Measurements from ENCODE around the gene LAMTOR4. TPM values are rescaled to one million over a fixed set of nuclear protein-coding genes. Genes with fewer than 3 reads are reported as not detected.

Gene LAMTOR4
- total and polyA plus RNA-seq, 10 of the 15 experiments (the other 5 are each of a cell fraction or from before 2014, with no cell fraction given), result 73.4 to 297 (median 196) TPM

- TF ChIP-seq HSF1 (IDR thresholded peaks at IDR 0.05; ENCODE audit: low read depth, low read length) (no peak), STAT3 (IDR thresholded peaks at IDR 0.05; ENCODE audit: low read depth, low read length) (no peak), EP300 (IDR thresholded peaks at IDR 0.05; ENCODE audit: borderline replicate concordance in 1 of 2, control insufficient read depth in 1 of 2, low read depth in 2 of 2, low read length in 2 of 2) (no peak)
Measured at GRCh38 chr7:100122067-100122466, 26.7 kb upstream of the LAMTOR4 start (continued).

GRCh38 chr7:100122568-100122967, 26.1 kb upstream of the LAMTOR4 start:
- no peak for DNase-seq (ENCODE audit: low read depth, low spot score)
- Histone ChIP-seq H3K9ac (ENCODE audit: control insufficient read depth, insufficient read depth, low read length) (no peak overlapping the region), H3K27me3 (replicated peaks in 1 of 2; ENCODE audit: control insufficient read depth in 2 of 2, insufficient read depth in 2 of 2, low read length in 1 of 2) (no peaks in the 10 kb centered on the region), H2AFZ (ENCODE audit: control insufficient read depth, low read depth, low read length) (no peak overlapping the region), H3K9me3 (replicated peaks; ENCODE audit: control insufficient read depth, insufficient read depth, low read length) (no peaks in the 10 kb centered on the region), H4K20me1 (ENCODE audit: control insufficient read depth, insufficient read depth) (no peaks in the 10 kb centered on the region), H3K79me2 (ENCODE audit: control insufficient read depth, insufficient read depth, low read length) (peaks cover 17% of the 10 kb centered on the region), H3K4me1 (ENCODE audit: control insufficient read depth, insufficient read depth, low read length) (peaks cover 12% of the 10 kb centered on the region), H3K4me3 (no peak overlapping the region), H3K4me2 (ENCODE audit: control insufficient read depth, insufficient read depth) (no peak overlapping the region), H3K27ac (ENCODE audit: control insufficient read depth, insufficient read depth) (no peak overlapping the region), H3K36me3 (ENCODE audit: control insufficient read depth in 2 of 2, insufficient read depth in 2 of 2, low read length in 1 of 2) (no peaks in the 10 kb centered on the region; a peak in 1 of 4 replicates)
- ATAC-seq, result no peak
- ChIA-PET POLR2A (interaction anchor here (0.5 to 0.8 kb wide), 2 partner anchors 127 to 373 kb away, joined by 3 to 6 read pairs; no protein-coding TSS in a partner anchor), CTCF (interaction anchor here (0.6 kb wide), 1 partner anchor 59 kb away, joined by 3 read pairs; no protein-coding TSS in a partner anchor), RAD21 (ENCODE audit: unreplicated experiment) (no interaction called here), SMC1A (ENCODE audit: uncharacterized antibody, unreplicated experiment) (interaction anchor here (0.9 to 1.3 kb wide), 2 partner anchors 21 to 85 kb away, joined by 3 read pairs; no protein-coding TSS in a partner anchor)
- FAIRE-seq, result no peak
- in situ Hi-C loops (cut with MboI) (no loop called here), intact Hi-C loops (cut with micrococcal nuclease; ENCODE audit: unreplicated experiment) (no loop called here)
- WGBS (ENCODE audit: insufficient coverage, insufficient replicate concordance, low lambda C conversion rate, missing lambda C conversion rate), result 100% methylated on average over 1 of the region's 1 CpG
- BruUV-seq (replicated peaks), result no TSS peak
- TF ChIP-seq MEF2A (IDR thresholded peaks at IDR 0.05; ENCODE audit: insufficient read depth, low read depth, low read length) (no peak), YBX1 (IDR thresholded peaks at IDR 0.05) (no peak), CBX5 (IDR thresholded peaks at IDR 0.05; ENCODE audit: low read depth) (no peak), EP300 (IDR thresholded peaks at IDR 0.05; ENCODE audit: borderline replicate concordance in 1 of 2, control insufficient read depth in 1 of 2, low read depth in 2 of 2, low read length in 2 of 2) (no peak), SKIL (IDR thresholded peaks at IDR 0.05; ENCODE audit: low read depth, poor library complexity, severe bottlenecking) (no peak), E4F1 (IDR thresholded peaks at IDR 0.05; ENCODE audit: borderline replicate concordance, partially characterized antibody) (no peak), SMC3 (IDR thresholded peaks at IDR 0.05; ENCODE audit: borderline replicate concordance, low read length) (no peak), STAT1 (conservative IDR thresholded peaks at IDR 0.05) (no peak), EED (IDR thresholded peaks at IDR 0.05; ENCODE audit: low read depth) (no peak), PAX8 (IDR thresholded peaks at IDR 0.05) (no peak), TCF12 (IDR thresholded peaks at IDR 0.05; ENCODE audit: low read depth, low read length) (no peak), SUPT20H (IDR thresholded peaks at IDR 0.05; ENCODE audit: borderline replicate concordance, control insufficient read depth, low read depth, low read length) (no peak), ASH2L (IDR thresholded peaks at IDR 0.05; ENCODE audit: borderline replicate concordance, low read depth) (no peak), RELA (IDR thresholded peaks at IDR 0.05; ENCODE audit: borderline replicate concordance, partially characterized antibody) (no peak), JUND (IDR thresholded peaks at IDR 0.05; ENCODE audit: low read depth, low read length) (no peak)

Measured in GM12878 (cell line).